ENCODE results near the gene COA1.
"Not testable (repeated sequence)": the region's sequence is repeated elsewhere in the genome, so short reads cannot be mapped to it uniquely, and the experiment has no call there.

- not testable (repeated sequence) for TF ChIP-seq CTCF (IDR thresholded peaks at IDR 0.05; ENCODE audit: extremely low read depth in 1 of 2, insufficient read depth in 1 of 2, low read depth in 1 of 2, low read length in 2 of 2); JUN (IDR thresholded peaks at IDR 0.05; ENCODE audit: borderline replicate concordance, insufficient read depth, insufficient read length, low read depth); MYC (IDR thresholded peaks at IDR 0.05; ENCODE audit: low read depth, low read length); POLR2A (IDR thresholded peaks at IDR 0.05; ENCODE audit: low read depth, low read length); MAX (IDR thresholded peaks at IDR 0.05; ENCODE audit: insufficient read depth, insufficient read length); EZH2 (IDR thresholded peaks at IDR 0.05; ENCODE audit: borderline replicate concordance, low read depth, low read length, severe bottlenecking)
Measured at GRCh38 chr7:43773268-43773667, 43.9 kb upstream of the COA1 start.
